Caco-2 (cell line): ENCODE results near the gene SCN9A. TPM values are rescaled to one million over a fixed set of nuclear protein-coding genes. Genes with fewer than 3 reads are reported as not detected.

Experiments used
- BruUV-seq: library from RNA; stranded (reverse); fragments of 400-500 nt; replicated peaks from 2 replicates; lab custom pipeline; 2021; lab: Mats Ljungman, UMichigan
- CTCF ChIA-PET: fragments of 300-600 bp; sonication (Branson Sonifier 250); formaldehyde crosslinking; loops from one replicate; lab custom pipeline; 2022; ENCODE audit warnings: antibody characterized with exemption; lab: Charles Lee
- POLR2A ChIA-PET: fragments of 300-600 bp; sonication (Branson Sonifier 250); formaldehyde crosslinking; loops from one replicate; lab custom pipeline; 2022; ENCODE audit warnings: antibody characterized with exemption; lab: Charles Lee
- DNase-seq, 2 experiments: peaks; one replicate each; pipeline versions ENCODE4 v3.0.0 to v3.0.0-alpha.2; 2020 to 2022
- H3K27me3 ChIP-seq: replicated peaks from 2 replicates; pipeline ENCODE4 v1.6.0; 2011; ENCODE audit warnings: low read length; ENCODE audit not compliant: control insufficient read depth, insufficient read depth
- H3K36me3 ChIP-seq: 2 replicates; pipeline ENCODE4 v1.5.1; 2011; ENCODE audit warnings: low read length; ENCODE audit not compliant: control insufficient read depth, insufficient read depth
- H3K4me1 ChIP-seq: fragments of 250-450 bp; sonication (Bioruptor Pico); 2 replicates; pipeline ENCODE4 v1.5.1; 2020; ENCODE audit warnings: mild to moderate bottlenecking
- H3K4me3 ChIP-seq: 2 replicates; pipeline ENCODE4 v1.5.1; 2011; ENCODE audit warnings: low read depth, mild to moderate bottlenecking, control low read depth, low read length
- H3K9me3 ChIP-seq: fragments of 250-450 bp; sonication (Bioruptor Pico); 2 replicates; pipeline ENCODE4 v1.5.1; 2020; ENCODE audit warnings: mild to moderate bottlenecking, moderate library complexity
- H3K27ac Mint-ChIP-seq: one replicate; pipeline ENCODE4 v1.8.0; 2022; ENCODE audit warnings: mixed read lengths; ENCODE audit not compliant: unreplicated experiment
- H3K27me3 Mint-ChIP-seq: one replicate; pipeline ENCODE4 v1.8.0; 2022; ENCODE audit warnings: mixed read lengths; ENCODE audit not compliant: insufficient read depth, unreplicated experiment
- H3K36me3 Mint-ChIP-seq: one replicate; pipeline ENCODE4 v1.8.0; 2022; ENCODE audit warnings: mild to moderate bottlenecking, mixed read lengths; ENCODE audit not compliant: insufficient read depth, unreplicated experiment
- H3K4me1 Mint-ChIP-seq: one replicate; pipeline ENCODE4 v1.8.0; 2022; ENCODE audit warnings: low read depth, mixed read lengths; ENCODE audit not compliant: unreplicated experiment
- H3K4me3 Mint-ChIP-seq: one replicate; pipeline ENCODE4 v1.8.0; 2022; ENCODE audit warnings: mild to moderate bottlenecking, moderate library complexity, mixed read lengths; ENCODE audit not compliant: unreplicated experiment
- H3K9me3 Mint-ChIP-seq: one replicate; pipeline ENCODE4 v1.8.0; 2022; ENCODE audit warnings: mixed read lengths; ENCODE audit not compliant: unreplicated experiment
- intact Hi-C: fragments of 100-400 bp; cut with micrococcal nuclease; formaldehyde crosslinking; loops from one replicate; pipeline ENCODE4 v1.10.0; 2022; ENCODE audit not compliant: unreplicated experiment
- total RNA-seq: library from RNA; stranded (reverse); gene quantifications from 2 replicates; pipeline ENCODE4 v1.2.3, GENCODE V29; 2022
- TF ChIP-seq, protein P1 (sequence below), 2 experiments: fragments of 200-600 bp in 1 of 2; IDR thresholded peaks; 1 replicate in 1 of 2; 2 replicates in 1 of 2; pipeline versions ENCODE4 v1.5.1 to v1.8.0; 2011 to 2022; ENCODE audit warnings: antibody characterized with exemption in 1 of 2, control low read depth in 1 of 2, inconsistent platforms in 1 of 2, low read depth in 1 of 2, low read length in 1 of 2, mild to moderate bottlenecking in 1 of 2, moderate library complexity in 1 of 2; ENCODE audit not compliant: insufficient read depth in 1 of 2, severe bottlenecking in 1 of 2, unreplicated experiment in 1 of 2

SCN9A gene
- total RNA-seq, 1 experiment from 2014 or later = 18.5 TPM

DNA sequence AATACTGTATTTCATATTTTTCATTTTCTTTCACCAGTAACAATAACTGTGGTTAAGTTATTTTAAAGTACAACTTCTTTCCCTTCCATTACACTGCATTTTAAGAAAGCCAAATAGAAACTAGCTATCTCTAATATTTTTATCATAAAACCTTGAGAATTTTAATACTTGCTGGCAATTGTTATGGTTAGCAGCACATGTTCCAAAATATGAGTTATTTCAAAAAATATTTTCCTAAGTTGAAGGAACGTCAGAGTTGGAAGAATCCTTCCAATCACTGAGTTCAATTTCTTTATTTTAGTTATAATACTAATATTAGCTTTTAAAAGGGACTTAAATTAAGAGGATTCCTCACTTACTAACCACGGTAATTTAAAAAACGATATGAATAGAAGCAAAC is 68.4 kb downstream of the SCN9A start:
- ChIA-PET CTCF (no interaction called here), POLR2A (no interaction called here)
- intact Hi-C loops = no loop called here
- Mint-ChIP-seq H3K9me3 (no peaks in the 10 kb centered on the region), H3K36me3 (no peaks in the 10 kb centered on the region), H3K4me3 (no peak overlapping the region), H3K27me3 (no peaks in the 10 kb centered on the region), H3K27ac (no peak overlapping the region), H3K4me1 (no peaks in the 10 kb centered on the region)
- H3K4me1 ChIP-seq = no peaks in the 10 kb centered on the region
- DNase-seq = no peak
- H3K36me3 ChIP-seq = no peaks in the 10 kb centered on the region
- TF ChIP-seq, protein P1, sequence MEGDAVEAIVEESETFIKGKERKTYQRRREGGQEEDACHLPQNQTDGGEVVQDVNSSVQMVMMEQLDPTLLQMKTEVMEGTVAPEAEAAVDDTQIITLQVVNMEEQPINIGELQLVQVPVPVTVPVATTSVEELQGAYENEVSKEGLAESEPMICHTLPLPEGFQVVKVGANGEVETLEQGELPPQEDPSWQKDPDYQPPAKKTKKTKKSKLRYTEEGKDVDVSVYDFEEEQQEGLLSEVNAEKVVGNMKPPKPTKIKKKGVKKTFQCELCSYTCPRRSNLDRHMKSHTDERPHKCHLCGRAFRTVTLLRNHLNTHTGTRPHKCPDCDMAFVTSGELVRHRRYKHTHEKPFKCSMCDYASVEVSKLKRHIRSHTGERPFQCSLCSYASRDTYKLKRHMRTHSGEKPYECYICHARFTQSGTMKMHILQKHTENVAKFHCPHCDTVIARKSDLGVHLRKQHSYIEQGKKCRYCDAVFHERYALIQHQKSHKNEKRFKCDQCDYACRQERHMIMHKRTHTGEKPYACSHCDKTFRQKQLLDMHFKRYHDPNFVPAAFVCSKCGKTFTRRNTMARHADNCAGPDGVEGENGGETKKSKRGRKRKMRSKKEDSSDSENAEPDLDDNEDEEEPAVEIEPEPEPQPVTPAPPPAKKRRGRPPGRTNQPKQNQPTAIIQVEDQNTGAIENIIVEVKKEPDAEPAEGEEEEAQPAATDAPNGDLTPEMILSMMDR (IDR thresholded peaks at IDR 0.05; ENCODE audit: insufficient read depth in 1 of 2, low read depth in 1 of 2, low read length in 1 of 2, severe bottlenecking in 1 of 2, unreplicated experiment in 1 of 2) = no peak
- H3K4me3 ChIP-seq = no peak overlapping the region
- H3K27me3 ChIP-seq = no peaks in the 10 kb centered on the region
- no peaks in the 10 kb centered on the region for H3K9me3 ChIP-seq
- no TSS peak for BruUV-seq

DNA sequence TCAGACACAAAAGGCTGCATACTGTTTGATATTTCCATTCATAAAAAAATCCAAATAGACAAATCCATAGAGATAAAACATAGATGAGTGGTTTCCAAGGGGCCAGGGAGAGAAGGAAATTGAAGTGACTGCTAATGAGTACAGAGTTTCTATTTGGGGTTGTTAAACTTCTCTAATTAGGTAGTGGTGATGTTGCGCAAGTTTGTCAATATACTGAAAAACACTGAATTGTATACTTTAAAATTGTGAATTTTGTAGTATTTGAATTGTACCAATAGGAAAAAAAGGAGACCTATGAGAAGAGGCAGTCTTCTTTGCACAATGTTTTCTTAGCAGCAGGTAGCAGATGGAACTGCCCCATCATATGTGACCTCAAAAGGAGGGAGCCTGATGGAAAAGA is 71.1 kb downstream of the SCN9A start:
- no TSS peak for BruUV-seq
- Mint-ChIP-seq H3K27ac (no peak overlapping the region), H3K9me3 (no peaks in the 10 kb centered on the region), H3K4me1 (no peaks in the 10 kb centered on the region), H3K27me3 (no peaks in the 10 kb centered on the region), H3K4me3 (no peak overlapping the region), H3K36me3 (no peaks in the 10 kb centered on the region)
- DNase-seq = no peak
- Histone ChIP-seq H3K27me3 (no peaks in the 10 kb centered on the region), H3K9me3 (no peaks in the 10 kb centered on the region), H3K36me3 (no peaks in the 10 kb centered on the region), H3K4me1 (no peaks in the 10 kb centered on the region), H3K4me3 (no peak overlapping the region)
- POLR2A ChIA-PET = no interaction called here
- intact Hi-C loops = no loop called here
- CTCF ChIA-PET = no interaction called here
- TF ChIP-seq, protein P1 (IDR thresholded peaks at IDR 0.05; ENCODE audit: insufficient read depth in 1 of 2, low read depth in 1 of 2, low read length in 1 of 2, severe bottlenecking in 1 of 2, unreplicated experiment in 1 of 2) = no peak

DNA sequence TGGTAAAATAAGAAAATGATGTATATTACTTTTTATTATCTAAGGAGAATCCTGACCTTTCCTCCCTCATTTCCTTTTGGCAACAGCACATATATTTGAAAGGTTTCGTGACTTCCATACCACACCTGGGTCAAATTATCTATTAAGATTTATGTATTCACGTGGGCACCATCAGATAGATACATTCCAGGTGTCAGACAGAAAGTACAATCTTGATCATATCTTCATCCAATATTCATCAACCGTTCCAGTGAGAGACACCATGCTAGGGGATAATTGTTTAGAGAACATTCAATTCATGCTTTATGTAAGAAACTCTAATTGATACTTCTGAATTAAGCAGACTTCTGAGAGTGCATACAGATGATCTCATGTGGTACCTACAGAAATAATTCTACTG is 73.7 kb downstream of the SCN9A start:
- no peak for DNase-seq
- Mint-ChIP-seq H3K9me3 (no peaks in the 10 kb centered on the region), H3K4me3 (no peak overlapping the region), H3K36me3 (no peaks in the 10 kb centered on the region), H3K27me3 (no peaks in the 10 kb centered on the region), H3K4me1 (no peaks in the 10 kb centered on the region), H3K27ac (no peak overlapping the region)
- Histone ChIP-seq H3K36me3 (no peaks in the 10 kb centered on the region), H3K9me3 (no peaks in the 10 kb centered on the region), H3K4me3 (no peak overlapping the region), H3K4me1 (no peaks in the 10 kb centered on the region), H3K27me3 (no peaks in the 10 kb centered on the region)
- ChIA-PET CTCF (no interaction called here), POLR2A (no interaction called here)
- TF ChIP-seq, protein P1 (IDR thresholded peaks at IDR 0.05; ENCODE audit: insufficient read depth in 1 of 2, low read depth in 1 of 2, low read length in 1 of 2, severe bottlenecking in 1 of 2, unreplicated experiment in 1 of 2) = no peak
- BruUV-seq = no TSS peak
- intact Hi-C loops = no loop called here
